WTC11 (cell line): ENCODE measurements around the gene BRSK2.

ENCODE experiments used
- ATF3 ChIP-seq: sonication (generic); formaldehyde crosslinking; conservative IDR thresholded peaks from 2 replicates; pipeline ENCODE4 v1.8.1; 2022; ENCODE audit warnings: mild to moderate bottlenecking, missing genetic modification reagents
- JUN ChIP-seq: sonication (generic); formaldehyde crosslinking; IDR thresholded peaks from 2 replicates; pipeline ENCODE4 v1.8.0; 2023; ENCODE audit warnings: mild to moderate bottlenecking, missing genetic modification reagents
- NR1H2 ChIP-seq: sonication (generic); formaldehyde crosslinking; IDR thresholded peaks from 2 replicates; pipeline ENCODE4 v1.9.0; 2021; ENCODE audit warnings: mild to moderate bottlenecking, moderate library complexity, missing genetic modification reagents
- NR3C1 ChIP-seq: sonication (generic); formaldehyde crosslinking; conservative IDR thresholded peaks from 2 replicates; pipeline ENCODE4 v1.8.1; 2023; ENCODE audit warnings: low read depth, mild to moderate bottlenecking, missing genetic modification reagents
- SP1 ChIP-seq: sonication (generic); formaldehyde crosslinking; conservative IDR thresholded peaks from 2 replicates; pipeline ENCODE4 v1.8.1; 2022; ENCODE audit warnings: missing genetic modification reagents

- TF ChIP-seq SP1 (no peak), NR1H2 (CRISPR knock-in tag) (no peak), ATF3 (CRISPR knock-in tag) (no peak), NR3C1 (CRISPR knock-in tag) (no peak), JUN (no peak)
These were observed 67.6 kb downstream of the BRSK2 start for GRCh38 chr11:1457326-1457680.
